K562 (cell line): Measurements from ENCODE around the gene MTIF3. TPM values are rescaled to one million over a fixed set of nuclear protein-coding genes. Genes with fewer than 3 reads are reported as not detected.
A peak's percentile ranks its signal among the peaks of the same experiment; 100 is the strongest.

ENCODE experiments used
- E2F3 ChIP-seq: fragments of 250-450 bp; sonication (Bioruptor Pico); IDR thresholded peaks from 2 replicates; pipeline ENCODE4 v1.4.0; 2020; ENCODE audit warnings: mild to moderate bottlenecking
- EWSR1 ChIP-seq: fragments of 450-650 bp; IDR thresholded peaks from 2 replicates; pipeline ENCODE4 v1.6.1; 2018; ENCODE audit warnings: borderline replicate concordance, mild to moderate bottlenecking, low read depth, moderate library complexity; ENCODE audit not compliant: partially characterized antibody
- FOXK2 ChIP-seq, 2 experiments: fragments of 450-650 bp; IDR thresholded peaks in 1 of 2; conservative IDR thresholded peaks in 1 of 2; 2 replicates each; pipeline ENCODE4 v1.6.1; 2016; ENCODE audit warnings: low read depth in 2 of 2, mild to moderate bottlenecking in 1 of 2
- HMG20B ChIP-seq: fragments of 250-450 bp; sonication (Bioruptor Pico); IDR thresholded peaks from 2 replicates; pipeline ENCODE4 v1.5.0; 2021; ENCODE audit warnings: mild to moderate bottlenecking
- JUN ChIP-seq, 2 experiments: sonication (generic) in 1 of 2; formaldehyde crosslinking in 1 of 2; IDR thresholded peaks; 2 replicates each; pipeline versions ENCODE4 v1.6.1 to v1.8.0; 2012 to 2022; ENCODE audit warnings: borderline replicate concordance in 2 of 2, mild to moderate bottlenecking in 2 of 2, improper control_type of control experiment in 1 of 2, low read depth in 1 of 2, low read length in 1 of 2, missing genetic modification reagents in 1 of 2
- LEF1 ChIP-seq: fragments of 450-650 bp; IDR thresholded peaks from 2 replicates; pipeline ENCODE4 v1.6.1; 2016; ENCODE audit warnings: mild to moderate bottlenecking
- MYBL2 ChIP-seq, 2 experiments: fragments of 450-650 bp in 1 of 2; sonication (generic) in 1 of 2; formaldehyde crosslinking in 1 of 2; IDR thresholded peaks; 2 replicates each; pipeline versions ENCODE4 v1.6.1 to v1.8.1; 2017 to 2022; ENCODE audit warnings: borderline replicate concordance in 1 of 2, inconsistent platforms in 1 of 2, low read depth in 1 of 2, mild to moderate bottlenecking in 1 of 2, missing genetic modification reagents in 1 of 2, moderate library complexity in 1 of 2
- MYC ChIP-seq, 2 experiments: fragments of 250-450 bp in 1 of 2; sonication (Bioruptor Pico) in 1 of 2; IDR thresholded peaks; 2 replicates each; pipeline versions ENCODE4 v1.5.1 to v1.6.1; 2012 to 2021; ENCODE audit warnings: low read depth in 2 of 2, borderline replicate concordance in 1 of 2, improper control_type of control experiment in 1 of 2, low read length in 1 of 2, mild to moderate bottlenecking in 1 of 2, moderate library complexity in 1 of 2
- SMARCC2 ChIP-seq: fragments of 450-650 bp; IDR thresholded peaks from 2 replicates; pipeline ENCODE4 v1.6.1; 2017; ENCODE audit warnings: antibody characterized with exemption, moderate library complexity, mild to moderate bottlenecking, low read depth
- SMC3 ChIP-seq: conservative IDR thresholded peaks from 2 replicates; pipeline ENCODE4 v1.6.1; 2011; ENCODE audit warnings: low read depth, low read length, improper control_type of control experiment; ENCODE audit not compliant: insufficient read depth
- STAT5B ChIP-seq: fragments of 250-450 bp; sonication (Bioruptor Pico); IDR thresholded peaks from 2 replicates; pipeline ENCODE4 v1.8.0; 2021; ENCODE audit warnings: mild to moderate bottlenecking, inconsistent platforms
- TBL1XR1 ChIP-seq, 2 experiments: IDR thresholded peaks; 2 replicates each; pipeline ENCODE4 v1.6.1; 2012; ENCODE audit warnings: improper control_type of control experiment in 2 of 2, low read length in 2 of 2, mild to moderate bottlenecking in 1 of 2
- TRIM24 ChIP-seq, 2 experiments: fragments of 450-650 bp; IDR thresholded peaks; 2 replicates each; pipeline ENCODE4 v1.6.1; 2016
- ZKSCAN8 ChIP-seq: fragments of 200-800 bp; sonication (Bioruptor generic); IDR thresholded peaks from 2 replicates; pipeline ENCODE4 v1.6.1; 2016; ENCODE audit warnings: missing genetic modification characterization, missing compliant biosample characterization
- ZNF165 ChIP-seq: fragments of 250-450 bp; sonication (Bioruptor Pico); IDR thresholded peaks from 2 replicates; pipeline ENCODE4 v1.4.0; 2020; ENCODE audit warnings: borderline replicate concordance
- polyA plus RNA-seq, 8 experiments: library from polyadenylated mRNA; depleted of rRNA in 4 of 8; stranded (reverse) in 5 of 8; unstranded in 3 of 8; fragments of >200 nt; fragmentation: Nextera tagmentation in 2 of 8; fragmentation: Illumina TruSeq in 1 of 8; extraction: Ambion mirVana in 2 of 8; extraction: Trizol in 1 of 8; gene quantifications; 2 replicates each; pipeline versions ENCODE4 v1.2.1 to v1.2.3, GENCODE V29; 2011 to 2014; ENCODE audit warnings: inconsistent platforms in 1 of 8, missing spikeins in 1 of 8
- total RNA-seq, 7 experiments: library from RNA; depleted of rRNA in 6 of 7; stranded (reverse); fragments of >200 nt in 6 of 7; fragmentation: Illumina TruSeq in 2 of 7; extraction: Trizol in 2 of 7; gene quantifications; 2 replicates each; pipeline versions ENCODE4 v1.2.1 to v1.2.3, GENCODE V29; 2011 to 2021; ENCODE audit warnings: low replicate concordance in 1 of 7
- TF ChIP-seq, protein P1 (sequence below), 3 experiments: IDR thresholded peaks in 2 of 3; conservative IDR thresholded peaks in 1 of 3; 2 replicates each; pipeline ENCODE4 v1.5.1; 2011 to 2012; ENCODE audit warnings: low read length in 3 of 3, mild to moderate bottlenecking in 3 of 3, control low read depth in 2 of 3, improper control_type of control experiment in 1 of 3, inconsistent platforms in 1 of 3, low read depth in 1 of 3, mixed read lengths in 1 of 3, moderate library complexity in 1 of 3; ENCODE audit not compliant: insufficient read depth in 2 of 3
- TF ChIP-seq, protein P2 (sequence below), 2 experiments: fragments of 450-650 bp in 1 of 2; IDR thresholded peaks; 2 replicates each; pipeline ENCODE4 v1.6.1; 2011 to 2017; ENCODE audit warnings: low read depth in 2 of 2, antibody characterized with exemption in 1 of 2, borderline replicate concordance in 1 of 2, low read length in 1 of 2, mild to moderate bottlenecking in 1 of 2, mixed read lengths in 1 of 2; ENCODE audit not compliant: control insufficient read depth in 1 of 2
- TF ChIP-seq, protein P3 (sequence below), 2 experiments: fragments of 450-650 bp; conservative IDR thresholded peaks; 2 replicates each; pipeline ENCODE4 v1.6.1; 2017; ENCODE audit warnings: mild to moderate bottlenecking in 2 of 2, moderate library complexity in 2 of 2

Gene MTIF3
- total and polyA plus RNA-seq, 9 of the 15 experiments (the other 6 are each of a cell fraction or from before 2014, with no cell fraction given): 23.5 to 73.6 (median 45.2) TPM

DNA sequence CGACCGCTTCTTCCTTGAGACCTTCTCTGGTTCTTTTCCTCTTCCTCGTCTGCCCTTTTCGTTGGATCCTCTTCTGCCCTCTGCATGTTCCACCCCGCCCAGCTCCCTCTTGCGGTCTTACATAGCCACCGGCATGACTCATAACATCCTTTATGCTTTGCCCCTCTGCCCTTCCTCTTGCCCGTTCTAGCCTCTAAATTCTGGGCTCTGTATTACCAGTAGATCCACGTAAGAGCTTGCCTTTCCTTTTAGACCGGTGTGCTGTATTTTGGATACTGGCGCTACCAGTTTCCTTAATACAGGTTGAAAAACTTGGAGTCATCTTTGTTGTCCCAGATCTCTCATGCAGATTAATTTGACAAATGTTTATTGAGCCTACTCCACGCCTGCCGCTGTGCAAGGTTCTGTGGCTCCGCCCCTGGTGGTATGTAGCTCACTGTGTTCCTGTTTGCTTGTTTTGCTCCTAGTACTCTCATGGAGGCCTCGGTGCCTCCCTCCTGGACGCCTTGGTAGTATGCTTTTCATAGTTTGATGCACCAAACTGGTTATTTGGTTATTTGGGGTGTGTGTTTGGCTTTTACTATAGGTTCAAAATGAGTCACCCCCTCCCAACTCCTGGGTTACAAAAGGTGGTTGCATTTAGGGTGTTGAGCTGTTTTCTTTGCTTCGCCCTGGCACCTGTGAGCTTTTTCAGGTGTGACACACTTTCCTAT is 24.3 kb downstream of the MTIF3 start (continued):
- TF ChIP-seq ZKSCAN8 (no peak), SMARCC2 (peak; percentile 71; the same call in 1 of the 2 replicates), ZNF165 (CRISPR knock-in tag) (no peak), MYBL2 (IDR thresholded peaks at IDR 0.05; ENCODE audit: low read depth) (no peak), MYBL2 (CRISPR knock-in tag; IDR thresholded peaks at IDR 0.05; ENCODE audit: borderline replicate concordance) (no peak), HMG20B (CRISPR knock-in tag) (no peak), MYC (IDR thresholded peaks at IDR 0.05; ENCODE audit: low read depth, low read length) (peak; percentile 60), MYC (CRISPR knock-in tag; IDR thresholded peaks at IDR 0.05; ENCODE audit: borderline replicate concordance, low read depth) (no peak), E2F3 (CRISPR knock-in tag) (no peak), FOXK2 (conservative IDR thresholded peaks at IDR 0.05 in 1 of 2, IDR thresholded peaks at IDR 0.05 in 1 of 2; ENCODE audit: low read depth in 2 of 2) (peak in 1 of 2 experiments; percentile 54; a peak in 2 of 4 replicates), SMC3 (0 out of 2 replicates have a peak, but pooled peaks have one; percentile 8), JUN (IDR thresholded peaks at IDR 0.05; ENCODE audit: borderline replicate concordance, low read depth, low read length) (peak; percentile 82; the same call in 1 of the 2 replicates), JUN (CRISPR knock-in tag; IDR thresholded peaks at IDR 0.05; ENCODE audit: borderline replicate concordance) (no peak), EWSR1 (no peak), TBL1XR1 (IDR thresholded peaks at IDR 0.05; ENCODE audit: low read length in 2 of 2) (no peak), LEF1 (peak; percentile 39; the same call in 1 of the 2 replicates), STAT5B (no peak), TRIM24 (IDR thresholded peaks at IDR 0.05) (0 out of 4 replicates have a peak, but pooled peaks have one; percentile 16 to 28)
- TF ChIP-seq, protein P1, sequence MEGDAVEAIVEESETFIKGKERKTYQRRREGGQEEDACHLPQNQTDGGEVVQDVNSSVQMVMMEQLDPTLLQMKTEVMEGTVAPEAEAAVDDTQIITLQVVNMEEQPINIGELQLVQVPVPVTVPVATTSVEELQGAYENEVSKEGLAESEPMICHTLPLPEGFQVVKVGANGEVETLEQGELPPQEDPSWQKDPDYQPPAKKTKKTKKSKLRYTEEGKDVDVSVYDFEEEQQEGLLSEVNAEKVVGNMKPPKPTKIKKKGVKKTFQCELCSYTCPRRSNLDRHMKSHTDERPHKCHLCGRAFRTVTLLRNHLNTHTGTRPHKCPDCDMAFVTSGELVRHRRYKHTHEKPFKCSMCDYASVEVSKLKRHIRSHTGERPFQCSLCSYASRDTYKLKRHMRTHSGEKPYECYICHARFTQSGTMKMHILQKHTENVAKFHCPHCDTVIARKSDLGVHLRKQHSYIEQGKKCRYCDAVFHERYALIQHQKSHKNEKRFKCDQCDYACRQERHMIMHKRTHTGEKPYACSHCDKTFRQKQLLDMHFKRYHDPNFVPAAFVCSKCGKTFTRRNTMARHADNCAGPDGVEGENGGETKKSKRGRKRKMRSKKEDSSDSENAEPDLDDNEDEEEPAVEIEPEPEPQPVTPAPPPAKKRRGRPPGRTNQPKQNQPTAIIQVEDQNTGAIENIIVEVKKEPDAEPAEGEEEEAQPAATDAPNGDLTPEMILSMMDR (IDR thresholded peaks at IDR 0.05 in 2 of 3, conservative IDR thresholded peaks at IDR 0.05 in 1 of 3; ENCODE audit: insufficient read depth in 2 of 3, low read depth in 1 of 3, low read length in 3 of 3): peak; percentile 41 to 54 (median 54); a peak in 5 of 6 replicates
- TF ChIP-seq, protein P2, sequence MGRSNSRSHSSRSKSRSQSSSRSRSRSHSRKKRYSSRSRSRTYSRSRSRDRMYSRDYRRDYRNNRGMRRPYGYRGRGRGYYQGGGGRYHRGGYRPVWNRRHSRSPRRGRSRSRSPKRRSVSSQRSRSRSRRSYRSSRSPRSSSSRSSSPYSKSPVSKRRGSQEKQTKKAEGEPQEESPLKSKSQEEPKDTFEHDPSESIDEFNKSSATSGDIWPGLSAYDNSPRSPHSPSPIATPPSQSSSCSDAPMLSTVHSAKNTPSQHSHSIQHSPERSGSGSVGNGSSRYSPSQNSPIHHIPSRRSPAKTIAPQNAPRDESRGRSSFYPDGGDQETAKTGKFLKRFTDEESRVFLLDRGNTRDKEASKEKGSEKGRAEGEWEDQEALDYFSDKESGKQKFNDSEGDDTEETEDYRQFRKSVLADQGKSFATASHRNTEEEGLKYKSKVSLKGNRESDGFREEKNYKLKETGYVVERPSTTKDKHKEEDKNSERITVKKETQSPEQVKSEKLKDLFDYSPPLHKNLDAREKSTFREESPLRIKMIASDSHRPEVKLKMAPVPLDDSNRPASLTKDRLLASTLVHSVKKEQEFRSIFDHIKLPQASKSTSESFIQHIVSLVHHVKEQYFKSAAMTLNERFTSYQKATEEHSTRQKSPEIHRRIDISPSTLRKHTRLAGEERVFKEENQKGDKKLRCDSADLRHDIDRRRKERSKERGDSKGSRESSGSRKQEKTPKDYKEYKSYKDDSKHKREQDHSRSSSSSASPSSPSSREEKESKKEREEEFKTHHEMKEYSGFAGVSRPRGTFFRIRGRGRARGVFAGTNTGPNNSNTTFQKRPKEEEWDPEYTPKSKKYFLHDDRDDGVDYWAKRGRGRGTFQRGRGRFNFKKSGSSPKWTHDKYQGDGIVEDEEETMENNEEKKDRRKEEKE (IDR thresholded peaks at IDR 0.05; ENCODE audit: borderline replicate concordance in 1 of 2, control insufficient read depth in 1 of 2, low read depth in 2 of 2, low read length in 1 of 2): no peak
- TF ChIP-seq, protein P3, sequence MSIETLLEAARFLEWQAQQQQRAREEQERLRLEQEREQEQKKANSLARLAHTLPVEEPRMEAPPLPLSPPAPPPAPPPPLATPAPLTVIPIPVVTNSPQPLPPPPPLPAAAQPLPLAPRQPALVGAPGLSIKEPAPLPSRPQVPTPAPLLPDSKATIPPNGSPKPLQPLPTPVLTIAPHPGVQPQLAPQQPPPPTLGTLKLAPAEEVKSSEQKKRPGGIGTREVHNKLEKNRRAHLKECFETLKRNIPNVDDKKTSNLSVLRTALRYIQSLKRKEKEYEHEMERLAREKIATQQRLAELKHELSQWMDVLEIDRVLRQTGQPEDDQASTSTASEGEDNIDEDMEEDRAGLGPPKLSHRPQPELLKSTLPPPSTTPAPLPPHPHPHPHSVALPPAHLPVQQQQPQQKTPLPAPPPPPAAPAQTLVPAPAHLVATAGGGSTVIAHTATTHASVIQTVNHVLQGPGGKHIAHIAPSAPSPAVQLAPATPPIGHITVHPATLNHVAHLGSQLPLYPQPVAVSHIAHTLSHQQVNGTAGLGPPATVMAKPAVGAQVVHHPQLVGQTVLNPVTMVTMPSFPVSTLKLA (conservative IDR thresholded peaks at IDR 0.05): peak; percentile 61 to 91
